Measurements from ENCODE around the gene RHEBL1.

RHEBL1 gene

GRCh38 chr12:49055092-49055491 lies 14.7 kb downstream of the RHEBL1 start:
- Histone ChIP-seq H3K36me3 (ENCODE audit: control insufficient read depth in 2 of 2, insufficient read depth in 2 of 2, low read length in 2 of 2) (peaks cover 47 to 51% of the 10 kb centered on the region in 2 donors), H3K4me1 (ENCODE audit: control insufficient read depth in 2 of 2, insufficient read depth in 2 of 2, low read length in 2 of 2) (peaks cover 40 to 42% of the 10 kb centered on the region in 2 donors), H3K9ac (ENCODE audit: low read depth in 1 of 2, low read length in 2 of 2) (no peak overlapping the region)

GRCh38 chr12:49054524-49054923 lies 15.3 kb downstream of the RHEBL1 start:
- Histone ChIP-seq H3K9ac (ENCODE audit: low read depth in 1 of 2, low read length in 2 of 2) (no peak overlapping the region), H3K4me1 (ENCODE audit: control insufficient read depth in 2 of 2, insufficient read depth in 2 of 2, low read length in 2 of 2) (peaks cover 40 to 42% of the 10 kb centered on the region in 2 donors), H3K27me3 (ENCODE audit: control insufficient read depth in 2 of 2, insufficient read depth in 2 of 2, low read length in 2 of 2) (no peaks in the 10 kb centered on the region), H3K4me3 (ENCODE audit: low read length in 2 of 2) (no peak overlapping the region), H3K9me3 (ENCODE audit: control insufficient read depth in 2 of 2, low read length in 2 of 2) (no peaks in the 10 kb centered on the region), H3K27ac (ENCODE audit: low read depth in 2 of 2, low read length in 2 of 2) (no peak overlapping the region), H3K36me3 (ENCODE audit: control insufficient read depth in 2 of 2, insufficient read depth in 2 of 2, low read length in 2 of 2) (peaks cover 51 to 56% of the 10 kb centered on the region in 2 donors)

More at GRCh38 chr12:49055092-49055491, 14.7 kb downstream of the RHEBL1 start:
- H3K27me3 ChIP-seq (ENCODE audit: control insufficient read depth in 2 of 2, insufficient read depth in 2 of 2, low read length in 2 of 2) = no peaks in the 10 kb centered on the region
- H3K27ac ChIP-seq (ENCODE audit: low read depth in 2 of 2, low read length in 2 of 2) = no peak overlapping the region
- no peaks in the 10 kb centered on the region for H3K9me3 ChIP-seq (ENCODE audit: control insufficient read depth in 2 of 2, low read length in 2 of 2)
- H3K4me3 ChIP-seq (ENCODE audit: low read length in 2 of 2) = no peak overlapping the region

DNA sequence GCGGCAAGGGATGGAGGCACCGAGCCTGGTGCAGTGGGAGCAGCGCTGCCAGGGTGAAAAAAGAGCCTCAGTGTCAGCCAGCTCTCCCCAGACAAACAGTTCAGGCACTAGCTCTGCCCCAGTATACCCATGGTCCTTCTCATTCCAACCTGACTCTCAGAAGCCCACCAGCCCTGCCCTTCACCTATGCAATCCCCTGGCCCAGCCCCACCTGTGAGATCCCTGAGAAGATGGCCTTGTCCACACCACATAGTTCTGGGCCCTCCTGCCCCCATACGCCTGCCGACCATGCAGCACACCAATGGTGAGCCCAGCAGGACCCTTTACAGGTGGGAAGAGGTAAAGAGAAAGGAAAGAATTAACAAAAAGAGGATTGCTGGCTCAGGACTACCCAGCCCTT lies 15.7 kb downstream of the RHEBL1 start:
- H3K9ac ChIP-seq (ENCODE audit: low read depth in 1 of 2, low read length in 2 of 2) = no peak overlapping the region
- H3K4me3 ChIP-seq (ENCODE audit: low read length in 2 of 2) = no peak overlapping the region
- no peaks in the 10 kb centered on the region for H3K9me3 ChIP-seq (ENCODE audit: control insufficient read depth in 2 of 2, low read length in 2 of 2)
- peaks cover 37 to 41% of the 10 kb centered on the region in 2 donors for H3K4me1 ChIP-seq (ENCODE audit: control insufficient read depth in 2 of 2, insufficient read depth in 2 of 2, low read length in 2 of 2)
- peaks cover 55 to 60% of the 10 kb centered on the region in 2 donors for H3K36me3 ChIP-seq (ENCODE audit: control insufficient read depth in 2 of 2, insufficient read depth in 2 of 2, low read length in 2 of 2)
- H3K27ac ChIP-seq (ENCODE audit: low read depth in 2 of 2, low read length in 2 of 2) = no peak overlapping the region
- H3K27me3 ChIP-seq (ENCODE audit: control insufficient read depth in 2 of 2, insufficient read depth in 2 of 2, low read length in 2 of 2) = no peaks in the 10 kb centered on the region

DNA sequence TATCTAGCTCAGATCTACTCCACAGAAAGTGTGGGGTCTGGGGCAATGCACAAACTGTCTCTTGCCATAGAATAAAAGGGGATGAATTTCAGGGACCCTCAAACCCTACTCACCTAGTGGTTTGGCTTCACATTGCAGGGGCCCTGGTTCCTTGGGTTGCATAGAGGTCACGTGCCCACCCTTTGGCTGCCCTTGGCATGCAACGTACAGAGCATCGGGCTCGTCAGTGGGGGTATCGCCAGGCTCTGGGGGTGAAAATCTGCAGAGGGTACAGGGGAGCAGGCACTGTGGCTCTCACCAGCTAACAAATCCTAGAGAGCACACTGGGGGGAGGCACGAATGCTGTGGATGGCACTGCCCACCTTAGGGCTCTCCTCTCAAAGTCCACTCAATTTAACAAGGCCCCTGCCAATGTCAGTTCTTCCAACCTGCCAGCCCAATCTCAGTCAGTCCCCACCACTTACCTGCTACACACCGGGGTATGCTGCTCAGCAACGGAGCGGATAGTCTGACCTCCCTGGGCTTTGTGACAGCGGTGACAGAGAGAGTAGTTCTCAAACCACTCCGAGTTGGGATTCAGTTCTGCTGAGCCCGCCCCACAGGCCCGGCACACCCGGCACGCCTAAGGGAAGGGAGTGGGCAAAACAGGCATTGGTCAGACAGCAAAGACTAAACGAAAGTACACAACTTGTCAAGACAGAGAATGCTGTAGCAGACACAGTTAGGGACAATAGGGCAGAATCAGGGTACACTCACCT lies 17.1 kb downstream of the RHEBL1 start:
- Histone ChIP-seq H3K4me1 (ENCODE audit: control insufficient read depth in 2 of 2, insufficient read depth in 2 of 2, low read length in 2 of 2) (peaks cover 22 to 27% of the 10 kb centered on the region in 2 donors), H3K9ac (ENCODE audit: low read depth in 1 of 2, low read length in 2 of 2) (no peak overlapping the region), H3K9me3 (ENCODE audit: control insufficient read depth in 2 of 2, low read length in 2 of 2) (no peaks in the 10 kb centered on the region), H3K27ac (ENCODE audit: low read depth in 2 of 2, low read length in 2 of 2) (no peak overlapping the region), H3K36me3 (ENCODE audit: control insufficient read depth in 2 of 2, insufficient read depth in 2 of 2, low read length in 2 of 2) (peaks cover 70 to 75% of the 10 kb centered on the region in 2 donors), H3K27me3 (ENCODE audit: control insufficient read depth in 2 of 2, insufficient read depth in 2 of 2, low read length in 2 of 2) (no peaks in the 10 kb centered on the region), H3K4me3 (ENCODE audit: low read length in 2 of 2) (no peak overlapping the region)

DNA sequence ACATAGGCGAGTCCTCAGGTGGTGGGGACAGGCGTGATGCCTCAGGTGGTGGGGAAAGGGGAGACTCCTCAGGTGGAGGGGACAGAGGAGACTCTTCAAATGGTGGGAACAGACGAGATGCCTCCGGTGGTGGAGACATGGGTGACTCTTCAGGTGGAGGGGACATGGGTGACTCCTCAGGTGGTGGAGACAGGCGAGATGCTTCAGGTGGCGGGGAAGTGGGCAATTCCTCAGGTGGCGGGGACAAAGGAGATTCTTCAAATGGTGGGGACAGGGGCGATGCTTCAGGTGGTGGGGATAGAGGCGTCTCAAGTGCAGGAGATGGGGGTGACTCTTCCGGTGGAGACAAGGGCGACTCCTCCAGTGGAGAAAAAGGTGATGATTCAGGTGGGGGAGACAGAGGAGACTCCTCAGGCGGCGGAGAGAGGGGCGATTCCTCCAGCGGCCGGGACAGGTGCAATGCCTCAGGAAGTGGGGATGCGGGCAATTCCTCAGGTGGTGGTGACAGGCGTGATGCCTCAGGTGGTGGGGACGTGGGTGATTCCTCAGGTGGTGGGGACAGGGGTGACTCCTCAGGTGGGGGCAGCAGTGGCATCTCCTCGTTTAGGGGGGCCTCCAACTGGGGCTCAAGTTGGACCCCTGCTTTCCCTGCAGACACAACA lies 17.9 kb downstream of the RHEBL1 start:
- H3K9ac ChIP-seq (ENCODE audit: low read depth in 1 of 2, low read length in 2 of 2) = no peak overlapping the region
- H3K4me1 ChIP-seq (ENCODE audit: control insufficient read depth in 2 of 2, insufficient read depth in 2 of 2, low read length in 2 of 2) = peaks cover 15 to 20% of the 10 kb centered on the region in 2 donors
- H3K27ac ChIP-seq (ENCODE audit: low read depth in 2 of 2, low read length in 2 of 2) = no peak overlapping the region
- no peak overlapping the region for H3K4me3 ChIP-seq (ENCODE audit: low read length in 2 of 2)
- peaks cover 74 to 81% of the 10 kb centered on the region in 2 donors for H3K36me3 ChIP-seq (ENCODE audit: control insufficient read depth in 2 of 2, insufficient read depth in 2 of 2, low read length in 2 of 2)
- H3K27me3 ChIP-seq (ENCODE audit: control insufficient read depth in 2 of 2, insufficient read depth in 2 of 2, low read length in 2 of 2) = no peaks in the 10 kb centered on the region
- H3K9me3 ChIP-seq (ENCODE audit: control insufficient read depth in 2 of 2, low read length in 2 of 2) = no peaks in the 10 kb centered on the region

DNA sequence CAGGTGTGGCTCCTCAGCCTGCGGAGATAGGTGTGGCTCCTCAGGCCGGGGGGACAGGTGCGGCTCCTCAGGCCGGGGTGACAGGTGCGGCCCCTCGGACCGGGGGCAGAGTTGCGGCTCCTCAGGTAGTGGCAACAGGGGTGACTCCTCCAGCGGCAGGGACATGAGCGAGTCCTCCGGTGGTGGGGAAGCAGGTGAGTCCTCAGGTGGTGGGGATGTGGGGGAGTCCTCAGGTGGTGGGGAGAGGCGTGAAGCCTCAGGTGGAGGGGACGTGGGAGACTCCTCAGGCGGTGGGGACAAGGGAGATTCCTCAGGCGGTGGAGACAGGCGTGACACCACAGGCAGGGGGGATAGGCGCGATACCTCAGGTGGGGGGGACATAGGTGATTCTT lies 18.4 kb downstream of the RHEBL1 start:
- Histone ChIP-seq H3K36me3 (ENCODE audit: control insufficient read depth in 2 of 2, insufficient read depth in 2 of 2, low read length in 2 of 2) (peaks cover 78 to 86% of the 10 kb centered on the region in 2 donors), H3K27ac (ENCODE audit: low read depth in 2 of 2, low read length in 2 of 2) (no peak overlapping the region), H3K9ac (ENCODE audit: low read depth in 1 of 2, low read length in 2 of 2) (no peak overlapping the region), H3K4me1 (ENCODE audit: control insufficient read depth in 2 of 2, insufficient read depth in 2 of 2, low read length in 2 of 2) (peaks cover 10 to 14% of the 10 kb centered on the region in 2 donors), H3K4me3 (ENCODE audit: low read length in 2 of 2) (no peak overlapping the region), H3K27me3 (ENCODE audit: control insufficient read depth in 2 of 2, insufficient read depth in 2 of 2, low read length in 2 of 2) (no peaks in the 10 kb centered on the region), H3K9me3 (ENCODE audit: control insufficient read depth in 2 of 2, low read length in 2 of 2) (no peaks in the 10 kb centered on the region)

- peaks cover 84 to 92% of the 10 kb centered on the region in 2 donors for H3K36me3 ChIP-seq (ENCODE audit: control insufficient read depth in 2 of 2, insufficient read depth in 2 of 2, low read length in 2 of 2)
- H3K27me3 ChIP-seq (ENCODE audit: control insufficient read depth in 2 of 2, insufficient read depth in 2 of 2, low read length in 2 of 2) = no peaks in the 10 kb centered on the region
- no peaks in the 10 kb centered on the region for H3K9me3 ChIP-seq (ENCODE audit: control insufficient read depth in 2 of 2, low read length in 2 of 2)
- H3K27ac ChIP-seq (ENCODE audit: low read depth in 2 of 2, low read length in 2 of 2) = no peak overlapping the region
- peaks cover 4 to 9% of the 10 kb centered on the region in 2 donors for H3K4me1 ChIP-seq (ENCODE audit: control insufficient read depth in 2 of 2, insufficient read depth in 2 of 2, low read length in 2 of 2)
- no peak overlapping the region for H3K9ac ChIP-seq (ENCODE audit: low read depth in 1 of 2, low read length in 2 of 2)
- H3K4me3 ChIP-seq (ENCODE audit: low read length in 2 of 2) = no peak overlapping the region
These were observed 19.0 kb downstream of the RHEBL1 start for GRCh38 chr12:49050507-49051372.

- H3K9ac ChIP-seq (ENCODE audit: low read depth in 1 of 2, low read length in 2 of 2) = no peak overlapping the region
- no peaks in the 10 kb centered on the region for H3K9me3 ChIP-seq (ENCODE audit: control insufficient read depth in 2 of 2, low read length in 2 of 2)
- peaks cover 90 to 96% of the 10 kb centered on the region in 2 donors for H3K36me3 ChIP-seq (ENCODE audit: control insufficient read depth in 2 of 2, insufficient read depth in 2 of 2, low read length in 2 of 2)
- no peaks in the 10 kb centered on the region for H3K4me1 ChIP-seq (ENCODE audit: control insufficient read depth in 2 of 2, insufficient read depth in 2 of 2, low read length in 2 of 2)
- no peak overlapping the region for H3K27ac ChIP-seq (ENCODE audit: low read depth in 2 of 2, low read length in 2 of 2)
- no peak overlapping the region for H3K4me3 ChIP-seq (ENCODE audit: low read length in 2 of 2)
- H3K27me3 ChIP-seq (ENCODE audit: control insufficient read depth in 2 of 2, insufficient read depth in 2 of 2, low read length in 2 of 2) = no peaks in the 10 kb centered on the region
These were observed 20.1 kb downstream of the RHEBL1 start for GRCh38 chr12:49049566-49050224.

- H3K36me3 ChIP-seq (ENCODE audit: control insufficient read depth in 2 of 2, insufficient read depth in 2 of 2, low read length in 2 of 2) = peaks cover 90 to 96% of the 10 kb centered on the region in 2 donors
- no peaks in the 10 kb centered on the region for H3K27me3 ChIP-seq (ENCODE audit: control insufficient read depth in 2 of 2, insufficient read depth in 2 of 2, low read length in 2 of 2)
- H3K9ac ChIP-seq (ENCODE audit: low read depth in 1 of 2, low read length in 2 of 2) = no peak overlapping the region
- no peak overlapping the region for H3K4me3 ChIP-seq (ENCODE audit: low read length in 2 of 2)
- H3K4me1 ChIP-seq (ENCODE audit: control insufficient read depth in 2 of 2, insufficient read depth in 2 of 2, low read length in 2 of 2) = no peaks in the 10 kb centered on the region
- no peak overlapping the region for H3K27ac ChIP-seq (ENCODE audit: low read depth in 2 of 2, low read length in 2 of 2)
- no peaks in the 10 kb centered on the region for H3K9me3 ChIP-seq (ENCODE audit: control insufficient read depth in 2 of 2, low read length in 2 of 2)
These were observed 20.8 kb downstream of the RHEBL1 start for GRCh38 chr12:49048953-49049352.
